ENCODE data around the gene PRDM2. TPM values are rescaled to one million over a fixed set of nuclear protein-coding genes. Genes with fewer than 3 reads are reported as not detected.

Gene PRDM2
- total and polyA plus RNA-seq, 12 donors = 12.5 to 45.3 (median 30.2) TPM

DNA sequence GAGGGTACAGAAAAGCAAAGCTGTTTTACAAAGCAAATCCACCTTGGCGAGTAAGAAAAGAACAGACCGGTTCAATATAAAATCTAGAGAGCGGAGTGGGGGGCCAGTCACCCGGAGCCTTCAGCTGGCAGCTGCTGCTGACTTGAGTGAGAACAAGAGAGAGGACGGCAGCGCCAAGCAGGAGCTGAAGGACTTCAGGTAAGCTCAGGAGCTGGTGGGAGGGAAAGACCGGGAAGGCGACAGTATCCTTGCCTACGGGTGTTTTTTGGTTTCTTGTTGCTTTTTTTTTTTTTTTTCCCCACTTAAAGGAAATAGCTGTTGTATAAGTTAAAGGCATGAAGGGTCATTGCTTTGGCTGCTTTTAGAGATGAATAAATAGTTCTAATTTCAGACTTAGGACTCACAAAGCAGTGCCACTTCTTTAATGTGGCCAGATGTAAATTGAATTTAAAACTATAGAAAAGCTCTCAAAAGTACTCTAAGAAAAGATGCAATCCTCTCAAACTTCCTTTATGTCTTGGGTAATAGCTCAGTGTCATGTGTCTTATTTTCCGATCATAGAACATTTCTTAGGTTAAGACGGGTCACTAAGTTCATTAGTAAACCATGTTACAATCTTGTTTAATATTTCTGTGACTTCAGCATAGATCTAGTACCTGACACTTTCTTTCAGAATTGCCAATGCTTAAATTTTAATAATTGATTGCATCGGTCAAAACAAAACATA is 82.8 kb downstream of the PRDM2 start:
- Histone ChIP-seq H3K27ac (peak overlapping the region; percentile 15 to 72 (median 63)), H3K4me1 (replicated peaks in 1 of 2) (peaks cover 45 to 48% of the 10 kb centered on the region in 2 donors), H3K4me3 (peak overlapping the region in 1 of 4 donors; percentile 41), H3K9me3 (replicated peaks in 1 of 3) (no peaks in the 10 kb centered on the region), H3K27me3 (no peaks in the 10 kb centered on the region), H3K36me3 (replicated peaks in 1 of 2) (peaks cover 0 to 19% of the 10 kb centered on the region in 2 donors)
- DNase-seq = no peak
- WGBS, 4 donors = 60 to 77% (median 65%) methylated on average over 12 of the region's 12 CpGs
- intact Hi-C loops (cut with DNase I) = no loop called here
- TF ChIP-seq POLR2A (IDR thresholded peaks at IDR 0.05) = no peak
- TF ChIP-seq, protein P1, sequence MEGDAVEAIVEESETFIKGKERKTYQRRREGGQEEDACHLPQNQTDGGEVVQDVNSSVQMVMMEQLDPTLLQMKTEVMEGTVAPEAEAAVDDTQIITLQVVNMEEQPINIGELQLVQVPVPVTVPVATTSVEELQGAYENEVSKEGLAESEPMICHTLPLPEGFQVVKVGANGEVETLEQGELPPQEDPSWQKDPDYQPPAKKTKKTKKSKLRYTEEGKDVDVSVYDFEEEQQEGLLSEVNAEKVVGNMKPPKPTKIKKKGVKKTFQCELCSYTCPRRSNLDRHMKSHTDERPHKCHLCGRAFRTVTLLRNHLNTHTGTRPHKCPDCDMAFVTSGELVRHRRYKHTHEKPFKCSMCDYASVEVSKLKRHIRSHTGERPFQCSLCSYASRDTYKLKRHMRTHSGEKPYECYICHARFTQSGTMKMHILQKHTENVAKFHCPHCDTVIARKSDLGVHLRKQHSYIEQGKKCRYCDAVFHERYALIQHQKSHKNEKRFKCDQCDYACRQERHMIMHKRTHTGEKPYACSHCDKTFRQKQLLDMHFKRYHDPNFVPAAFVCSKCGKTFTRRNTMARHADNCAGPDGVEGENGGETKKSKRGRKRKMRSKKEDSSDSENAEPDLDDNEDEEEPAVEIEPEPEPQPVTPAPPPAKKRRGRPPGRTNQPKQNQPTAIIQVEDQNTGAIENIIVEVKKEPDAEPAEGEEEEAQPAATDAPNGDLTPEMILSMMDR (IDR thresholded peaks at IDR 0.05) = no peak

DNA sequence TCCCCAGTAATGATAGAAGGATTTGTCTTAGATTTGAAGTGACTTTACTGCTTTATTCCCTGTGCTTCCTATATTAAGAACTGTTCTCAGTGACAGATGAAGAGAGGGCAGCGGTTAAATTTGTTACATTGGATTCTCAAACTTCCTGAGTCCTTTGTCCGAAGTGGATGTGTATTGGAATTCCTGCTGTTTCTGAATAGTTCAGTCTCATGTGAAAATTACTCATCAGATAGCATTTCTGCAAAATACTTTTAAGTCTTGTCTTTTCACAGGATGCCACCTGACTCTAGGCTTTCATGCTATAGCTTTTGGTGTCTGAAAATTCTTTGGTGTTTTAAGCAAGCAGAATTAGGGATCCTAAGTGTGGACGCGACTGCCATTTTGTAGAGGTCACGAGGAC is 83.6 kb downstream of the PRDM2 start:
- intact Hi-C loops (cut with DNase I) = no loop called here
- TF ChIP-seq POLR2A (IDR thresholded peaks at IDR 0.05) = no peak
- TF ChIP-seq, protein P1 (IDR thresholded peaks at IDR 0.05) = no peak
- H3K27ac ChIP-seq = peak overlapping the region in 3 of 5 donors; percentile 57 to 70 (median 63)
- no peak for DNase-seq
- 57 to 77% (median 70%) methylated on average over 5 of the region's 5 CpGs for WGBS, 4 donors
- H3K9me3 ChIP-seq (replicated peaks in 1 of 3) = no peaks in the 10 kb centered on the region
- no peaks in the 10 kb centered on the region for H3K27me3 ChIP-seq
- H3K4me3 ChIP-seq = peak overlapping the region in 1 of 4 donors; percentile 12
- H3K4me1 ChIP-seq (replicated peaks in 1 of 2) = peaks cover 45 to 48% of the 10 kb centered on the region in 2 donors
- H3K36me3 ChIP-seq (replicated peaks in 1 of 2) = peaks cover 0 to 17% of the 10 kb centered on the region in 2 donors

DNA sequence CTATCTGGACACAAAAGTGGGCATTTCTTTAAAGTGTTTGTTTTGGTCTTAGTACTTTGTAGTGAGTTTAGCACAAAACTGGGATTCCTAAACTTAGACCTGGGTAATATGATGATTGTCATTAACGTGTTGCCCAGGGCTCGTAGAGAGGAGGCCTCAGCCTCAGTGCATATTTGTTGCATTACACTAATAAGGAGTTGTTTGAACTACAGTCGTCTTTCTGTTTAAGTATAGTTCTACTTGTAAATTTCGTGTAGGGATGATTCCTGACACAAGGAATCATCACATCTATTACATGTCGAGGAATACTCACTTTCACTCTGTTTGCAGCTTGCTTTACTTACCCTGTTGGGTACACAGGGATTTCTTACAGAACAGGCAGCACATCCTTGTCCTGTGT is 85.0 kb downstream of the PRDM2 start:
- no peak for DNase-seq
- Histone ChIP-seq H3K27ac (peak overlapping the region in 4 of 5 donors; percentile 29 to 70 (median 60)), H3K27me3 (no peaks in the 10 kb centered on the region), H3K4me1 (replicated peaks in 1 of 2) (peaks cover 45 to 48% of the 10 kb centered on the region in 2 donors), H3K9me3 (replicated peaks in 1 of 3) (no peaks in the 10 kb centered on the region), H3K36me3 (replicated peaks in 1 of 2) (peaks cover 0 to 3% of the 10 kb centered on the region in 2 donors), H3K4me3 (no peak overlapping the region)
- intact Hi-C loops (cut with DNase I) = no loop called here
- WGBS, 4 donors = 58 to 72% (median 69%) methylated on average over 5 of the region's 5 CpGs
- TF ChIP-seq, protein P1 (IDR thresholded peaks at IDR 0.05) = no peak
- no peak for TF ChIP-seq POLR2A (IDR thresholded peaks at IDR 0.05)

- WGBS, 4 donors = 88 to 96% (median 90%) methylated on average over 10 of the region's 10 CpGs
- H3K36me3 ChIP-seq (replicated peaks in 1 of 2) = no peaks in the 10 kb centered on the region
- no peaks in the 10 kb centered on the region for H3K27me3 ChIP-seq
- H3K4me1 ChIP-seq (replicated peaks in 1 of 2) = peaks cover 40 to 41% of the 10 kb centered on the region in 2 donors
- intact Hi-C loops (cut with DNase I) = no loop called here
- DNase-seq = peak in 1 of 7 donors; percentile 41
- no peak overlapping the region for H3K4me3 ChIP-seq
- TF ChIP-seq, protein P1 (IDR thresholded peaks at IDR 0.05) = no peak
- TF ChIP-seq POLR2A (IDR thresholded peaks at IDR 0.05) = no peak
- H3K9me3 ChIP-seq (replicated peaks in 1 of 3) = no peaks in the 10 kb centered on the region
- no peak overlapping the region for H3K27ac ChIP-seq
These were observed 86.6 kb downstream of the PRDM2 start for GRCh38 chr1:13786541-13786940.
